Smooth muscle cell of the pulmonary artery (primary cell): ENCODE measurements around the gene NTPCR. TPM values are rescaled to one million over a fixed set of nuclear protein-coding genes. Genes with fewer than 3 reads are reported as not detected.

Experiments
- total RNA-seq: library from RNA; depleted of rRNA; stranded (reverse); fragments of >200 nt; gene quantifications from 2 replicates; pipeline ENCODE4 v1.2.3, GENCODE V29; 2014

NTPCR gene
- 12.0 and 15.9 TPM in 2 replicates for total RNA-seq

GRCh38 chr1:232950197-232951176, at the start of gene NTPCR:
TSS of gene NTPCR (plus strand) at chr1:232950611. CDS start at chr1:232950711, 100 bp downstream.

Other genes with a start within 250 kb of the NTPCR start
- gene MAP10, start 145.2 kb upstream of the NTPCR start, total RNA-seq: 0.85 and 1.2 TPM in 2 replicates